ENCODE data around the gene CPNE7. TPM values are rescaled to one million over a fixed set of nuclear protein-coding genes. Genes with fewer than 3 reads are reported as not detected.
A peak's percentile ranks its signal among the peaks of the same experiment; 100 is the strongest.

CPNE7 gene
- total and polyA plus RNA-seq, 9 of the 15 experiments (the other 6 are each of a cell fraction or from before 2014, with no cell fraction given) = 0.30 to 73.4 (median 32.7) TPM

DNA sequence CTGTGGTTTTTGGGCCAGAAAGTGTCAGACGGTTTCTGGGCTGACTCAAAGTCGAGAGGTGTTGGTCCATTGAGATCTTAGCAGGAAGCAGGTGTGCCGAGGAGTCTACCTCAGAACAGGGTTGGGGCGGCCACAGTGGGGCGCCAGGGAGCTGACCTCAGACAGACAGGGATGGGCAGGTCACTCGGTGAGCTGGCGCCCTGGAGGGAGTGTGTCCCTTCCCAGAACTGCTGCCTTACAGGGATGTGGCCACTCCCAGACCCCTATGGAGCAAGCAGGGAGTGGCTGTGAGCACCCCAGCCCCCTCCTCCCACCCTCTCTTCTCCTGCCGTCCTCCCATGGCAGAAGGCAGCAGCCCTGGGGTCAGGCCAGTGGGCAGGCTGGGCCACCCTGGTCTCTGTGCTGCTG is 23.9 kb downstream of the CPNE7 start (continued):
- TF ChIP-seq, protein P1, sequence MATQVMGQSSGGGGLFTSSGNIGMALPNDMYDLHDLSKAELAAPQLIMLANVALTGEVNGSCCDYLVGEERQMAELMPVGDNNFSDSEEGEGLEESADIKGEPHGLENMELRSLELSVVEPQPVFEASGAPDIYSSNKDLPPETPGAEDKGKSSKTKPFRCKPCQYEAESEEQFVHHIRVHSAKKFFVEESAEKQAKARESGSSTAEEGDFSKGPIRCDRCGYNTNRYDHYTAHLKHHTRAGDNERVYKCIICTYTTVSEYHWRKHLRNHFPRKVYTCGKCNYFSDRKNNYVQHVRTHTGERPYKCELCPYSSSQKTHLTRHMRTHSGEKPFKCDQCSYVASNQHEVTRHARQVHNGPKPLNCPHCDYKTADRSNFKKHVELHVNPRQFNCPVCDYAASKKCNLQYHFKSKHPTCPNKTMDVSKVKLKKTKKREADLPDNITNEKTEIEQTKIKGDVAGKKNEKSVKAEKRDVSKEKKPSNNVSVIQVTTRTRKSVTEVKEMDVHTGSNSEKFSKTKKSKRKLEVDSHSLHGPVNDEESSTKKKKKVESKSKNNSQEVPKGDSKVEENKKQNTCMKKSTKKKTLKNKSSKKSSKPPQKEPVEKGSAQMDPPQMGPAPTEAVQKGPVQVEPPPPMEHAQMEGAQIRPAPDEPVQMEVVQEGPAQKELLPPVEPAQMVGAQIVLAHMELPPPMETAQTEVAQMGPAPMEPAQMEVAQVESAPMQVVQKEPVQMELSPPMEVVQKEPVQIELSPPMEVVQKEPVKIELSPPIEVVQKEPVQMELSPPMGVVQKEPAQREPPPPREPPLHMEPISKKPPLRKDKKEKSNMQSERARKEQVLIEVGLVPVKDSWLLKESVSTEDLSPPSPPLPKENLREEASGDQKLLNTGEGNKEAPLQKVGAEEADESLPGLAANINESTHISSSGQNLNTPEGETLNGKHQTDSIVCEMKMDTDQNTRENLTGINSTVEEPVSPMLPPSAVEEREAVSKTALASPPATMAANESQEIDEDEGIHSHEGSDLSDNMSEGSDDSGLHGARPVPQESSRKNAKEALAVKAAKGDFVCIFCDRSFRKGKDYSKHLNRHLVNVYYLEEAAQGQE (IDR thresholded peaks at IDR 0.05; ENCODE audit: borderline replicate concordance) = peak; percentile 72
- TF ChIP-seq, protein P1 (CRISPR knock-in tag; IDR thresholded peaks at IDR 0.05; ENCODE audit: low read depth) = no peak
- TF ChIP-seq IFI16 (CRISPR knock-in tag; IDR thresholded peaks at IDR 0.05) (no peak), RB1 (IDR thresholded peaks at IDR 0.05; ENCODE audit: low read depth) (peak; percentile 56; the same call in 1 of the 2 replicates), EP300 (IDR thresholded peaks at IDR 0.05; ENCODE audit: low read length) (no peak), PHF8 (IDR thresholded peaks at IDR 0.05; ENCODE audit: borderline replicate concordance, low read length) (no peak), ZNF830 (CRISPR knock-in tag; IDR thresholded peaks at IDR 0.05) (no peak), MBD2 (IDR thresholded peaks at IDR 0.05; ENCODE audit: borderline replicate concordance, low read depth) (no peak), CTBP1 (IDR thresholded peaks at IDR 0.05; ENCODE audit: borderline replicate concordance) (peak; percentile 51; the same call in 1 of the 2 replicates), ZNF316 (IDR thresholded peaks at IDR 0.05) (no peak), SP2 (IDR thresholded peaks at IDR 0.05; ENCODE audit: extremely low read depth, low read depth, low read length, poor library complexity, severe bottlenecking) (no peak), MXI1 (IDR thresholded peaks at IDR 0.05; ENCODE audit: low read depth, low read length) (no peak), STAT5B (CRISPR knock-in tag; IDR thresholded peaks at IDR 0.05) (no peak)
- TF ChIP-seq, protein P2, sequence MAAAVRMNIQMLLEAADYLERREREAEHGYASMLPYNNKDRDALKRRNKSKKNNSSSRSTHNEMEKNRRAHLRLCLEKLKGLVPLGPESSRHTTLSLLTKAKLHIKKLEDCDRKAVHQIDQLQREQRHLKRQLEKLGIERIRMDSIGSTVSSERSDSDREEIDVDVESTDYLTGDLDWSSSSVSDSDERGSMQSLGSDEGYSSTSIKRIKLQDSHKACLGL (CRISPR knock-in tag; IDR thresholded peaks at IDR 0.05; ENCODE audit: borderline replicate concordance, poor library complexity, severe bottlenecking) = no peak
- TF ChIP-seq, protein P3, sequence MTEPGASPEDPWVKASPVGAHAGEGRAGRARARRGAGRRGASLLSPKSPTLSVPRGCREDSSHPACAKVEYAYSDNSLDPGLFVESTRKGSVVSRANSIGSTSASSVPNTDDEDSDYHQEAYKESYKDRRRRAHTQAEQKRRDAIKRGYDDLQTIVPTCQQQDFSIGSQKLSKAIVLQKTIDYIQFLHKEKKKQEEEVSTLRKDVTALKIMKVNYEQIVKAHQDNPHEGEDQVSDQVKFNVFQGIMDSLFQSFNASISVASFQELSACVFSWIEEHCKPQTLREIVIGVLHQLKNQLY (CRISPR knock-in tag; conservative IDR thresholded peaks at IDR 0.05) = no peak
- TF ChIP-seq, protein P4, sequence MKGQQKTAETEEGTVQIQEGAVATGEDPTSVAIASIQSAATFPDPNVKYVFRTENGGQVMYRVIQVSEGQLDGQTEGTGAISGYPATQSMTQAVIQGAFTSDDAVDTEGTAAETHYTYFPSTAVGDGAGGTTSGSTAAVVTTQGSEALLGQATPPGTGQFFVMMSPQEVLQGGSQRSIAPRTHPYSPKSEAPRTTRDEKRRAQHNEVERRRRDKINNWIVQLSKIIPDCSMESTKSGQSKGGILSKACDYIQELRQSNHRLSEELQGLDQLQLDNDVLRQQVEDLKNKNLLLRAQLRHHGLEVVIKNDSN (CRISPR knock-in tag; IDR thresholded peaks at IDR 0.05) = 0 out of 2 replicates have a peak, but pooled peaks have one; percentile 6
- TF ChIP-seq, protein P5, sequence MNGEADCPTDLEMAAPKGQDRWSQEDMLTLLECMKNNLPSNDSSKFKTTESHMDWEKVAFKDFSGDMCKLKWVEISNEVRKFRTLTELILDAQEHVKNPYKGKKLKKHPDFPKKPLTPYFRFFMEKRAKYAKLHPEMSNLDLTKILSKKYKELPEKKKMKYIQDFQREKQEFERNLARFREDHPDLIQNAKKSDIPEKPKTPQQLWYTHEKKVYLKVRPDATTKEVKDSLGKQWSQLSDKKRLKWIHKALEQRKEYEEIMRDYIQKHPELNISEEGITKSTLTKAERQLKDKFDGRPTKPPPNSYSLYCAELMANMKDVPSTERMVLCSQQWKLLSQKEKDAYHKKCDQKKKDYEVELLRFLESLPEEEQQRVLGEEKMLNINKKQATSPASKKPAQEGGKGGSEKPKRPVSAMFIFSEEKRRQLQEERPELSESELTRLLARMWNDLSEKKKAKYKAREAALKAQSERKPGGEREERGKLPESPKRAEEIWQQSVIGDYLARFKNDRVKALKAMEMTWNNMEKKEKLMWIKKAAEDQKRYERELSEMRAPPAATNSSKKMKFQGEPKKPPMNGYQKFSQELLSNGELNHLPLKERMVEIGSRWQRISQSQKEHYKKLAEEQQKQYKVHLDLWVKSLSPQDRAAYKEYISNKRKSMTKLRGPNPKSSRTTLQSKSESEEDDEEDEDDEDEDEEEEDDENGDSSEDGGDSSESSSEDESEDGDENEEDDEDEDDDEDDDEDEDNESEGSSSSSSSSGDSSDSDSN (IDR thresholded peaks at IDR 0.05; ENCODE audit: borderline replicate concordance in 1 of 2, low read depth in 2 of 2, low read length in 2 of 2) = no peak

Measured in K562 (cell line).